HCT116 (cell line): ENCODE data around the gene ANAPC2.

Experiments
- CTCF ChIP-seq, 3 experiments: fragments of 200-600 bp in 1 of 3; sonication (generic) in 1 of 3; IDR thresholded peaks in 2 of 3; conservative IDR thresholded peaks in 1 of 3; 2 replicates each; pipeline ENCODE4 v1.5.1; 2012 to 2017; ENCODE audit warnings: low read depth in 2 of 3, low read length in 2 of 3, antibody characterized with exemption in 1 of 3, borderline replicate concordance in 1 of 3, control low read depth in 1 of 3, mild to moderate bottlenecking in 1 of 3, mixed read lengths in 1 of 3, mixed run types in 1 of 3, moderate library complexity in 1 of 3; ENCODE audit not compliant: insufficient read depth in 1 of 3
- POLR2A ChIP-seq: IDR thresholded peaks from 2 replicates; pipeline ENCODE4 v1.7.0; 2011; ENCODE audit warnings: borderline replicate concordance; ENCODE audit not compliant: insufficient read depth, insufficient read length; ENCODE audit errors: extremely low read depth
- POLR2AphosphoS5 ChIP-seq: IDR thresholded peaks from 2 replicates; pipeline ENCODE4 v1.6.1; 2011; ENCODE audit warnings: mild to moderate bottlenecking, low read depth, low read length, moderate library complexity
- TF ChIP-seq, protein P1 (sequence below): IDR thresholded peaks from 2 replicates; pipeline ENCODE4 v1.6.1; 2012; ENCODE audit warnings: low read depth

DNA sequence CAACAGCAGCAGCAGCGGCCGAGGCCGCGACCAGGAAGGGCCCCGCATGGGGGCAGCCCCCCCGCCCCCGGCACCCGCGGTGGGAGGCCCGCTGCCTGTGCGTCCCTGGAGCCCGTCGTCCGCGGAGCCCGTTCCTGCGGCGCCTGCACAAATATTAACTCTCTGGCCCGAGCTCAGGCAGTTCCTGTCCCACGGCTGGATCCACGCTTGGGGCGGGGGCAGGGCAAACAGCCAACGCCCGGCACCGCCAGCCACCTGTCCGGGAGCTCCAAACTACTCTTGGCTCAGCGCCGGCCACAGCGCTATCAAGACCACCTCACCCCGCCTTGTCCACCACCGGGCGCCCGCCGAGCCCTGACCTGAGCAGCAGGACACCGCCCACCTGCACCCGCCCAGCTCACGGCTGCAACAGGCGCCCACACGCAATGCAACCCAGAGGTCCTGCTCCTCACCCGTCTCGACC is 18.4 kb downstream of the ANAPC2 start, which contains the start of gene LRRC26:
- TF ChIP-seq CTCF (IDR thresholded peaks at IDR 0.05 in 2 of 3, conservative IDR thresholded peaks at IDR 0.05 in 1 of 3; ENCODE audit: borderline replicate concordance in 1 of 3, insufficient read depth in 1 of 3, low read depth in 2 of 3, low read length in 2 of 3) (no peak), POLR2A (no peak), POLR2AphosphoS5 (no peak)
- TF ChIP-seq, protein P1, sequence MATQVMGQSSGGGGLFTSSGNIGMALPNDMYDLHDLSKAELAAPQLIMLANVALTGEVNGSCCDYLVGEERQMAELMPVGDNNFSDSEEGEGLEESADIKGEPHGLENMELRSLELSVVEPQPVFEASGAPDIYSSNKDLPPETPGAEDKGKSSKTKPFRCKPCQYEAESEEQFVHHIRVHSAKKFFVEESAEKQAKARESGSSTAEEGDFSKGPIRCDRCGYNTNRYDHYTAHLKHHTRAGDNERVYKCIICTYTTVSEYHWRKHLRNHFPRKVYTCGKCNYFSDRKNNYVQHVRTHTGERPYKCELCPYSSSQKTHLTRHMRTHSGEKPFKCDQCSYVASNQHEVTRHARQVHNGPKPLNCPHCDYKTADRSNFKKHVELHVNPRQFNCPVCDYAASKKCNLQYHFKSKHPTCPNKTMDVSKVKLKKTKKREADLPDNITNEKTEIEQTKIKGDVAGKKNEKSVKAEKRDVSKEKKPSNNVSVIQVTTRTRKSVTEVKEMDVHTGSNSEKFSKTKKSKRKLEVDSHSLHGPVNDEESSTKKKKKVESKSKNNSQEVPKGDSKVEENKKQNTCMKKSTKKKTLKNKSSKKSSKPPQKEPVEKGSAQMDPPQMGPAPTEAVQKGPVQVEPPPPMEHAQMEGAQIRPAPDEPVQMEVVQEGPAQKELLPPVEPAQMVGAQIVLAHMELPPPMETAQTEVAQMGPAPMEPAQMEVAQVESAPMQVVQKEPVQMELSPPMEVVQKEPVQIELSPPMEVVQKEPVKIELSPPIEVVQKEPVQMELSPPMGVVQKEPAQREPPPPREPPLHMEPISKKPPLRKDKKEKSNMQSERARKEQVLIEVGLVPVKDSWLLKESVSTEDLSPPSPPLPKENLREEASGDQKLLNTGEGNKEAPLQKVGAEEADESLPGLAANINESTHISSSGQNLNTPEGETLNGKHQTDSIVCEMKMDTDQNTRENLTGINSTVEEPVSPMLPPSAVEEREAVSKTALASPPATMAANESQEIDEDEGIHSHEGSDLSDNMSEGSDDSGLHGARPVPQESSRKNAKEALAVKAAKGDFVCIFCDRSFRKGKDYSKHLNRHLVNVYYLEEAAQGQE: no peak
